CD4-positive, alpha-beta T cell (primary cell): ENCODE results near the gene MSI1. TPM values are rescaled to one million over a fixed set of nuclear protein-coding genes. Genes with fewer than 3 reads are reported as not detected.

Experiments used
- ATAC-seq: fragments of 200-7000 bp; cut with Tn5 transposase; one replicate; pipeline ENCODE4 v1.10.0; 2022; ENCODE audit warnings: mild to moderate bottlenecking; ENCODE audit not compliant: poor library complexity
- CTCF ChIA-PET: fragments of 350-600 bp; sonication (Branson Sonifier 250); formaldehyde crosslinking; loops from one replicate; lab custom pipeline; 2021; ENCODE audit warnings: antibody characterized with exemption, inconsistent platforms; lab: Charles Lee
- POLR2A ChIA-PET: fragments of 350-600 bp; sonication (Branson Sonifier 250); formaldehyde crosslinking; loops from one replicate; lab custom pipeline; 2021; ENCODE audit warnings: antibody characterized with exemption, inconsistent platforms; lab: Charles Lee
- DNase-seq, 14 experiments: peaks; one replicate each; pipeline ENCODE4 v3.0.0-alpha.2; 2013 to 2020; ENCODE audit warnings: mixed read lengths in 2 of 14
- H3K27ac ChIP-seq, 2 donors: one replicate each; pipeline versions ENCODE4 v1.5.1 to v1.7.0; 2013; ENCODE audit warnings: low read length in 2 of 2, low read depth in 1 of 2, mild to moderate bottlenecking in 1 of 2
- H3K27me3 ChIP-seq, 2 experiments: 1 replicate in 1 of 2; 2 replicates in 1 of 2; pipeline versions ENCODE4 v1.6.1 to v1.7.0; 2013; ENCODE audit warnings: low read length in 2 of 2, control low read depth in 1 of 2, mild to moderate bottlenecking in 1 of 2, moderate library complexity in 1 of 2; ENCODE audit not compliant: insufficient read depth in 2 of 2, control insufficient read depth in 1 of 2
- H3K36me3 ChIP-seq: one replicate; pipeline ENCODE4 v1.6.1; 2013; ENCODE audit warnings: low read length, control low read depth; ENCODE audit not compliant: insufficient read depth
- H3K4me1 ChIP-seq: one replicate; pipeline ENCODE4 v1.6.1; 2013; ENCODE audit warnings: low read length, control low read depth; ENCODE audit not compliant: insufficient read depth
- H3K4me3 ChIP-seq: one replicate; pipeline ENCODE4 v1.5.1; 2013; ENCODE audit warnings: mild to moderate bottlenecking, low read length, moderate library complexity
- H3K9me3 ChIP-seq, 2 experiments: 1 replicate in 1 of 2; 2 replicates in 1 of 2; pipeline versions ENCODE4 v1.6.1 to v1.7.0; 2013; ENCODE audit warnings: low read length in 2 of 2, mild to moderate bottlenecking in 2 of 2, control low read depth in 1 of 2, moderate library complexity in 1 of 2; ENCODE audit not compliant: control insufficient read depth in 1 of 2, insufficient read depth in 1 of 2
- H3K27ac Mint-ChIP-seq: one replicate; pipeline ENCODE4 v1.8.0; 2020; ENCODE audit warnings: mixed read lengths
- H3K27me3 Mint-ChIP-seq: one replicate; pipeline ENCODE4 v1.8.0; 2021; ENCODE audit warnings: mixed read lengths
- H3K36me3 Mint-ChIP-seq: one replicate; pipeline ENCODE4 v1.8.0; 2021; ENCODE audit warnings: low read depth, mixed read lengths
- H3K4me1 Mint-ChIP-seq: one replicate; pipeline ENCODE4 v1.8.0; 2021; ENCODE audit warnings: low read depth, mixed read lengths
- H3K4me3 Mint-ChIP-seq: one replicate; pipeline ENCODE4 v1.8.0; 2020; ENCODE audit warnings: mild to moderate bottlenecking, mixed read lengths
- H3K9me3 Mint-ChIP-seq: one replicate; pipeline ENCODE4 v1.8.0; 2020; ENCODE audit warnings: mixed read lengths
- intact Hi-C, 2 experiments: fragments of 100-400 bp; cut with DNase I in 1 of 2; cut with micrococcal nuclease in 1 of 2; formaldehyde crosslinking; loops; one replicate each; pipeline versions ENCODE4 v1.15.1 to v1.9.0; 2023 to 2025; cut with DNase I, micrococcal nuclease
- polyA plus RNA-seq, 2 donors: library from polyadenylated mRNA; unstranded; fragments of 120-200 nt; gene quantifications; one replicate each; pipeline ENCODE4 v1.2.1, GENCODE V29; 2013
- total RNA-seq, 174 experiments: library from RNA in 2 of 174; stranded (reverse) in 2 of 174; gene quantifications; one replicate each; pipeline ENCODE4 v1.2.3 and lab custom pipeline; 2021 to 2026
- TF ChIP-seq, protein P1 (sequence below): fragments of 200-600 bp; IDR thresholded peaks from one replicate; pipeline ENCODE4 v1.8.0; 2022; ENCODE audit warnings: antibody characterized with exemption, mild to moderate bottlenecking

Gene MSI1
- total RNA-seq: not detected
- not detected for polyA plus RNA-seq (2013, experiment 1 of 2)
- 0.10 TPM for polyA plus RNA-seq (2013, experiment 2 of 2)
- total RNA-seq (lab: John Stamatoyannopoulos, UW): 0 to 1.4 (median 0) reads per million in 172 experiments

GRCh38 chr12:120368789-120369602 is at the start of gene MSI1:
Gene MSI1 (minus strand): TSS chr12:120369164. CDS start chr12:120369091, 73 bp downstream.
- TF ChIP-seq, protein P1, sequence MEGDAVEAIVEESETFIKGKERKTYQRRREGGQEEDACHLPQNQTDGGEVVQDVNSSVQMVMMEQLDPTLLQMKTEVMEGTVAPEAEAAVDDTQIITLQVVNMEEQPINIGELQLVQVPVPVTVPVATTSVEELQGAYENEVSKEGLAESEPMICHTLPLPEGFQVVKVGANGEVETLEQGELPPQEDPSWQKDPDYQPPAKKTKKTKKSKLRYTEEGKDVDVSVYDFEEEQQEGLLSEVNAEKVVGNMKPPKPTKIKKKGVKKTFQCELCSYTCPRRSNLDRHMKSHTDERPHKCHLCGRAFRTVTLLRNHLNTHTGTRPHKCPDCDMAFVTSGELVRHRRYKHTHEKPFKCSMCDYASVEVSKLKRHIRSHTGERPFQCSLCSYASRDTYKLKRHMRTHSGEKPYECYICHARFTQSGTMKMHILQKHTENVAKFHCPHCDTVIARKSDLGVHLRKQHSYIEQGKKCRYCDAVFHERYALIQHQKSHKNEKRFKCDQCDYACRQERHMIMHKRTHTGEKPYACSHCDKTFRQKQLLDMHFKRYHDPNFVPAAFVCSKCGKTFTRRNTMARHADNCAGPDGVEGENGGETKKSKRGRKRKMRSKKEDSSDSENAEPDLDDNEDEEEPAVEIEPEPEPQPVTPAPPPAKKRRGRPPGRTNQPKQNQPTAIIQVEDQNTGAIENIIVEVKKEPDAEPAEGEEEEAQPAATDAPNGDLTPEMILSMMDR: no peak
- Mint-ChIP-seq H3K36me3 (no peaks in the 10 kb centered on the region), H3K4me3 (peak within 1 kb of the TSS; percentile 71), H3K9me3 (no peaks in the 10 kb centered on the region), H3K27ac (no peak within 1 kb of the TSS), H3K4me1 (peaks cover 16% of the 10 kb centered on the region), H3K27me3 (peaks cover 77% of the 10 kb centered on the region)
- no peak for DNase-seq
- ATAC-seq: peak; percentile 32
- Histone ChIP-seq H3K9me3 (peaks cover 0 to 4% of the 10 kb centered on the region in 2 experiments), H3K36me3 (no peaks in the 10 kb centered on the region), H3K27me3 (peaks cover 51 to 76% of the 10 kb centered on the region in 2 experiments), H3K4me3 (no peak within 1 kb of the TSS), H3K27ac (no peak within 1 kb of the TSS), H3K4me1 (peaks cover 18% of the 10 kb centered on the region)
- POLR2A ChIA-PET: no interaction called here
- intact Hi-C loops: no loop called here
- CTCF ChIA-PET: no interaction called here

- DNase-seq (no peak), ATAC-seq (no peak)
- H3K36me3 ChIP-seq: no peaks in the 10 kb centered on the region
- H3K9me3 ChIP-seq: no peaks in the 10 kb centered on the region
- CTCF ChIA-PET: no interaction called here
- Mint-ChIP-seq H3K27me3 (peaks cover 3% of the 10 kb centered on the region), H3K9me3 (no peaks in the 10 kb centered on the region), H3K4me1 (no peaks in the 10 kb centered on the region), H3K27ac (no peak overlapping the region), H3K36me3 (no peaks in the 10 kb centered on the region), H3K4me3 (no peak overlapping the region)
- H3K4me3 ChIP-seq: no peak overlapping the region
- POLR2A ChIA-PET: no interaction called here
- no peak overlapping the region for H3K27ac ChIP-seq
- no peaks in the 10 kb centered on the region for H3K4me1 ChIP-seq
- intact Hi-C loops: loop anchor here in 1 of 2 experiments (5.0 kb wide), 1 partner anchor 66 kb away; no protein-coding TSS in a partner anchor
- TF ChIP-seq, protein P1: no peak
- no peaks in the 10 kb centered on the region for H3K27me3 ChIP-seq
Measured at GRCh38 chr12:120417917-120418580, 49.1 kb upstream of the MSI1 start.

DNA sequence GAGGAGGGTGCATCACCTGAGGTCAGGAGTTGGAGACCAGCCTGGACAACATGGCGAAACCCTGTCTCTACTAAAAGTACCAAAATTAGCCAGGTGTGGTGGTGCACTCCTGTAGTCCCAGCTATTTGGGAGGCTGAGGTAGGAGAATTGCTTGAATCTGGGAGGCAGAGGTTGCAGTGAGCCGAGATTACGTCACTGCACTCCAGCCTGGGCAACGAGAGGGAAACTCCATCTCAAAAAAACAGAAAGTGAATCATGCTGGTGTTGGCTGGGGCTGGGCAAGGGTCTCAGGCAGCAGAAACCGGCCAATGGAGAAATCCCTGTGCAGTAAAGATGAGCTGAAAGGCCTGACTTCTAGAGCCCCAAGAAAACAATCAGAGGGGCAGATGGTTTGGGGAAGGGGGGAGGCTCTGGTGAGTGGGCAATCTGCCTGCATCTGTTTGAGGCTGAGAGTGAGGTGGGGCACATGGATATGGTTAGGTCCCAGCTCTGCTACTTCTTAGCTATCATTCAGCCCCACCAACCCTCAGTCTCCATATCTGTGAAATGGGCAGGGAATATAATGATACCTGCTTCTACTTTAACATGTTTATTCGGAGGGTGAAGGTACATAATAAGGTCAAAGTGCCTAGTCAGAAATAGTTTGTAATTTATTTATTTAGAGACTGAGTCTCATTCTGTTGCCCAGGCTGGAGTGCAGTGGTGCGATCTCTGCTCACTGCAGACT is 47.7 kb upstream of the MSI1 start:
- peaks cover 3% of the 10 kb centered on the region for H3K27me3 Mint-ChIP-seq
- no peak for ATAC-seq

More for the DNA sequence above, 47.7 kb upstream of the MSI1 start:
- Mint-ChIP-seq H3K4me1 (no peaks in the 10 kb centered on the region), H3K27ac (no peak overlapping the region), H3K36me3 (no peaks in the 10 kb centered on the region), H3K4me3 (no peak overlapping the region), H3K9me3 (no peaks in the 10 kb centered on the region)
- no peaks in the 10 kb centered on the region for H3K36me3 ChIP-seq
- no peaks in the 10 kb centered on the region for H3K27me3 ChIP-seq
- ChIA-PET POLR2A (no interaction called here), CTCF (no interaction called here)
- intact Hi-C loops: loop anchor here in 1 of 2 experiments (5.0 kb wide), 1 partner anchor 64 kb away; no protein-coding TSS in a partner anchor
- H3K4me1 ChIP-seq: no peaks in the 10 kb centered on the region
- no peak for DNase-seq
- H3K4me3 ChIP-seq: no peak overlapping the region
- no peaks in the 10 kb centered on the region for H3K9me3 ChIP-seq
- no peak overlapping the region for H3K27ac ChIP-seq
- TF ChIP-seq, protein P1: no peak
